ENCODE data around the gene TGM5. TPM values are rescaled to one million over a fixed set of nuclear protein-coding genes. Genes with fewer than 3 reads are reported as not detected.

The TGM5 gene, protein sequence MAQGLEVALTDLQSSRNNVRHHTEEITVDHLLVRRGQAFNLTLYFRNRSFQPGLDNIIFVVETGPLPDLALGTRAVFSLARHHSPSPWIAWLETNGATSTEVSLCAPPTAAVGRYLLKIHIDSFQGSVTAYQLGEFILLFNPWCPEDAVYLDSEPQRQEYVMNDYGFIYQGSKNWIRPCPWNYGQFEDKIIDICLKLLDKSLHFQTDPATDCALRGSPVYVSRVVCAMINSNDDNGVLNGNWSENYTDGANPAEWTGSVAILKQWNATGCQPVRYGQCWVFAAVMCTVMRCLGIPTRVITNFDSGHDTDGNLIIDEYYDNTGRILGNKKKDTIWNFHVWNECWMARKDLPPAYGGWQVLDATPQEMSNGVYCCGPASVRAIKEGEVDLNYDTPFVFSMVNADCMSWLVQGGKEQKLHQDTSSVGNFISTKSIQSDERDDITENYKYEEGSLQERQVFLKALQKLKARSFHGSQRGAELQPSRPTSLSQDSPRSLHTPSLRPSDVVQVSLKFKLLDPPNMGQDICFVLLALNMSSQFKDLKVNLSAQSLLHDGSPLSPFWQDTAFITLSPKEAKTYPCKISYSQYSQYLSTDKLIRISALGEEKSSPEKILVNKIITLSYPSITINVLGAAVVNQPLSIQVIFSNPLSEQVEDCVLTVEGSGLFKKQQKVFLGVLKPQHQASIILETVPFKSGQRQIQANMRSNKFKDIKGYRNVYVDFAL
- total RNA-seq (2022; extraction: Qiagen RNA extraction; ENCODE audit: low read depth) = not detected in 5 replicates

DNA sequence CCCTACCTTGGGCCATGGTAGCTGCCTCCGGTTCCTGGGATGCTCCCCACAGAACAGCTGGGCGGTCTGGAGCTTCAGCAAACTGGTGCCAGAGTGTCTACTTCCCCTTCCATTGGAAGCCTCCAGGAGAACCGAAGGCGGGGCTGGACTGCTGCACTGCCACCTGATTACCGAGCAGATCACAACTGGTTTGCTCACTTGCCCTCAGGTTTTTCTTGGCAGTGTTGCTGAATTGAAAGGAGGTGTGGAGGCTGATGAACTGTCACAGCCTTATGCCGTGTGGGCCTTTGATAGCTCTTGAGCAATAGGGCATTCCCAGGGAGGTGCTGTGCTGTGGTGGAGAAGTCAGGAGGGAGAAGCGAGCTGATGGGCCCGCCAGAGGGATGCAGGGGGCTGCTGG is at the start of gene TGM5:
TGM5 (minus strand) TSS at position 95 of the 400 bp plus-strand sequence; CDS start at position 16, 79 bp downstream.

DNA sequence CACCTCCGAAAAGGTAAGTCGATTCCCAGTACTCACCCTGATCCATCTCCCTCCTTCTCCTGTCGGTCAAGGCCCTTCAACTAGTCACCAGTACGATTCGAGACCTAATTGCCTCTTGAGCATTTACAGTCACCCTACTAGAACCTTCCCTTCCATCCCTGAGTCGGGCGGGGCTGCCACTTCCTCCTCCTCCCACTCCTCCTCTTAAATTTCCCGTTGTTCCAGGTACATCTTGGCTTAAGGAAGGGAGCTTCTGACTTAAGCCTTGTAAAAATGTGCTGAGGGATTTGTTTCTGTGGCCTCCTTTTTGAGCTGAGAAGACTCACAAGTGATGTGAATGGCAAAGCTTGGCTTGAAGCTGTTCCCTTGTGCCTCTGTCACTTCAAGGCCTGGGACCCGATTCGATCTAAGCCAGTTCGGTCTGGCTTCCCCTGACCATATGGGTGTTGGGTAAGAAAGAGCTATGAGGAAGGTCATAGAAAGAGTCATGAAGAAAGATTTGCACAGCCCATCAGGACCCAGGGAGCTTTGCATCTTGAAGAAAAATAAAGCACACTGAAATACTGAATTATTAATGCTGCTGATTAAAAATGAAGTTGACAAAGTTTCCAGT is 35.6 kb upstream of the TGM5 start, which contains the start of gene TGM7:
TGM7 (minus strand) TSS at position 51 of the 613 bp plus-strand sequence.

GRCh38 chr15:43220991-43221403 is 45.7 kb downstream of the TGM5 start, which contains the start of gene EPB42:
Gene EPB42 (minus strand): TSS chr15:43221018. CDS start chr15:43220825, 193 bp downstream.

DNA sequence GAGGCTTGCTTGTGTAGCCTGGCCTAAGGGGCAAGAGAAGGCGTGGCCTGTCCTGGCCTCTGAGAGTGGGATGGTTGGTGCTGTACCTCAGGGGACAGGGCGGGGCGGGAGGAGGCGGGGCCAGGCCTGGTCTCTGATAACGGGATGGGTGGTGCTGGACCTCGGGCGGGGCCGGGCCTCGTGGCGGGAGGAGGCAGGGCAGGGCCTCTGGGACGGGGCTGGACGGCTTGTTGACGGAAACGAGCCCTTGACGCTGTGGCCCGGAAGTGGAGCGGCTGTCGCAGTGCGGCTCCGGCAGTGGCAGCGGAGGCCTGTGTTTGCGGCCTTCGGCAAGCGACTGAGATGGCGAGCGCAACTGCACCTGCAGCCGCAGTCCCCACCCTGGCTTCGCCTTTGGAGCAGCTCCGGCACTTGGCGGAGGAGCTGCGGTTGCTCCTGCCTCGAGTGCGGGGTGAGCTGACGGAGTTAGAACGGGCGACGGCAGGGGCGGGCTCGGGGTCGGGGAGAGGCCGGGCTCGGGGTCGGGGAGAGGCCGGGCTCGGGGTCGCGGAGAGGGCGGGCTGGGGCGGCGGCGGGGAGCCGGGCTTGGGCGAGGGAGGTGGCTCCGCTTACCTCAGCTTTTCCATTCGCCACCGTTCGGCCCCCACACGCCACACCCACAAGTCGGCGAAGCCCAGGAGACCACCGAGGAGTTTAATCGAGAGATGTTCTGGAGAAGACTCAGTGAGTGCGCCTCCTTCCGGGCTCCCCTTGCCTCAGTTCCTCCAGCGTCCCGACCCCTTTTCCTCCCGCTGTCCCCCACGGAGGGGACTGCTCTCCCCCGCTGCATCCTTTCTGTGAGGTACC is 81.3 kb downstream of the TGM5 start, which contains the start of gene CCNDBP1:
CCNDBP1 (plus strand) TSS at position 247 of the 846 bp plus-strand sequence; CDS start at position 343, 96 bp downstream.

Other genes starting within 250 kb of the TGM5 start
- 3.0 to 4.4 TPM (median 4.1 TPM) in 5 replicates for gene UBR1, start 160.9 kb downstream of the TGM5 start, total RNA-seq (2022; extraction: Qiagen RNA extraction; ENCODE audit: low read depth)
- gene TMEM62, start 133.3 kb downstream of the TGM5 start, total RNA-seq (2022; extraction: Qiagen RNA extraction; ENCODE audit: low read depth) = 7.7 to 10.2 TPM (median 8.5 TPM) in 5 replicates
- 22.2 to 26.3 TPM (median 25.3 TPM) in 5 replicates for gene CCNDBP1, start 81.5 kb downstream of the TGM5 start, total RNA-seq (2022; extraction: Qiagen RNA extraction; ENCODE audit: low read depth)
- not detected in 5 replicates for gene EPB42, start 45.9 kb downstream of the TGM5 start, total RNA-seq (2022; extraction: Qiagen RNA extraction; ENCODE audit: low read depth)
- not detected in 5 replicates for gene TGM7, start 35.3 kb upstream of the TGM5 start, total RNA-seq (2022; extraction: Qiagen RNA extraction; ENCODE audit: low read depth)
- 6.6 to 8.5 TPM (median 7.5 TPM) in 5 replicates for gene LCMT2, start 63.6 kb upstream of the TGM5 start, total RNA-seq (2022; extraction: Qiagen RNA extraction; ENCODE audit: low read depth)
- gene ZSCAN29, start 104.1 kb upstream of the TGM5 start, total RNA-seq (2022; extraction: Qiagen RNA extraction; ENCODE audit: low read depth) = 7.9 to 11.5 TPM (median 9.0 TPM) in 5 replicates
- gene TUBGCP4, start 104.2 kb upstream of the TGM5 start, total RNA-seq (2022; extraction: Qiagen RNA extraction; ENCODE audit: low read depth) = 4.4 to 6.8 TPM (median 6.2 TPM) in 5 replicates
- gene TP53BP1, start 226.2 kb upstream of the TGM5 start, total RNA-seq (2022; extraction: Qiagen RNA extraction; ENCODE audit: low read depth) = 16.1 to 20.0 TPM (median 18.6 TPM) in 5 replicates